AG09319 (cell line): ENCODE results near the gene CDON.

Source experiments
- DNase-seq: peaks from one replicate; pipeline ENCODE4 v3.0.0-alpha.2; 2010; ENCODE audit warnings: low read depth; ENCODE audit errors: extremely low read depth
- CTCF ChIP-seq: IDR thresholded peaks from 2 replicates; pipeline ENCODE4 v1.5.1; 2011; ENCODE audit warnings: low read depth, mild to moderate bottlenecking, inconsistent platforms, low read length, moderate library complexity

CDON gene

DNA sequence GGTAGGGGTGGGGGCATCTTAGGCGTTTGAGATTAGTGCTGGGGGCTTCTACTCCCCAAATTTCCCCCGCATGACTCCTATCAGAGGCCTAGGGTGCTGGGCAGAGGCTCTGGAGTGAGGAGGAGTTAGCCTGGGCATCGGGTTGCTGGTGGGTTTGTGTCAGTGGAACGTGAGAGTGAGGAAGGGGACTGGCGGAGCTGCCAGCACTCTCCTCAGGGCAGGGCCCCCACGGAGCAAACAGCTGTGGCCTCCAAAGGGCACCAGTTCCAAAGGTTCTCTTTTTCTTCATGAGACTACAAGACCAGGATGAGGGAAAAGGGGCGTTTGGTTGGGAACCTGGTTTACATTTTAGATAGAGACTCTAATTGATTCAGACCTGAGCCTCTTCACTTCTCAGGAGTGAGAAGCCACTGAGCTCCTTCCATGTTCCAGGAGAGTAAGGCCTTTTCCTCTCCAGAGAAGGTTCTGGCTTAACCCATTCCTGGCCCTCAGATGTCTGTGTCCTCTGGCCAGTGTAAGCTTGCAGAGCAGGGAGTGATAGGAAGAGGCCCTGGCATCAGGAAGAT, 35.6 kb upstream of the CDON start:
- no peak for TF ChIP-seq CTCF
- no peak for DNase-seq

GRCh38 chr11:126095745-126096144, 33.1 kb upstream of the CDON start:
- no peak for DNase-seq
- no peak for TF ChIP-seq CTCF

DNA sequence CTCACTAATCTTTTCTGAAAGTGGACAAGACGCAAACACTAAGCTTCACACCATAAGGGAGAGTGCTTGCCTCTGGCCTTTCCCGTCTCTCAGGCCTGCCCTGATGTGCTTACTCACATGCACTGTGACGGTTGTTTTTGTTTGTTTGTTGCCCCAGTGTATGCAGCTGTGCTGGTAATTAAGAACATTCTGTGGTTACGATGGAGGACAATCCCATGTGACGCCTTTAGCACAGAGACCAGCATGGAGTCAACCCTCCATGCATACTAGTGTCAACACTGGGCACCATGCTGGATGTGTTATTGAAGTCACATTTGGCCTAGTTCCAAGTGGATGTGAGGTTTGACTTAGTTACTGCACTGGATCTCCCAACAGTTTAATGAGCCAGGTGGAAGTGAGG, 27.8 kb upstream of the CDON start:
- no peak for TF ChIP-seq CTCF
- no peak for DNase-seq

- no peak for DNase-seq
- no peak for TF ChIP-seq CTCF
Measured at GRCh38 chr11:126088999-126089398, 26.3 kb upstream of the CDON start.

- no peak for DNase-seq
Measured at GRCh38 chr11:126086248-126086647, 23.6 kb upstream of the CDON start.

GRCh38 chr11:126084608-126084912, 21.9 kb upstream of the CDON start:
- no peak for TF ChIP-seq CTCF
- no peak for DNase-seq

More at GRCh38 chr11:126086248-126086647, 23.6 kb upstream of the CDON start:
- no peak for TF ChIP-seq CTCF

GRCh38 chr11:126083829-126084607, 21.4 kb upstream of the CDON start:
- DNase-seq = no peak
- no peak for TF ChIP-seq CTCF
